SJSA1 (cell line): ENCODE data around the gene RASSF6. TPM values are rescaled to one million over a fixed set of nuclear protein-coding genes. Genes with fewer than 3 reads are reported as not detected.
"Not testable (repeated sequence)": the region's sequence is repeated elsewhere in the genome, so short reads cannot be mapped to it uniquely, and the experiment has no call there.

Source experiments
- DNase-seq, 2 experiments: peaks; one replicate each; pipeline ENCODE4 v3.0.0-alpha.2; 2015 to 2020; ENCODE audit warnings: low spot score in 2 of 2, low read depth in 1 of 2
- H3K27ac ChIP-seq: fragments of 250-450 bp; sonication (Bioruptor Pico); 2 replicates; pipeline ENCODE4 v1.5.1; 2020; ENCODE audit warnings: mild to moderate bottlenecking, moderate library complexity
- H3K27me3 ChIP-seq: fragments of 250-450 bp; sonication (Bioruptor Pico); replicated peaks from 2 replicates; pipeline ENCODE4 v1.5.1; 2020; ENCODE audit warnings: mild to moderate bottlenecking, moderate library complexity
- H3K36me3 ChIP-seq: fragments of 250-450 bp; sonication (Bioruptor Pico); 2 replicates; pipeline ENCODE4 v1.5.1; 2020; ENCODE audit warnings: mild to moderate bottlenecking
- H3K4me1 ChIP-seq: fragments of 250-450 bp; sonication (Bioruptor Pico); replicated peaks from 2 replicates; pipeline ENCODE4 v1.6.1; 2021; ENCODE audit warnings: mild to moderate bottlenecking
- H3K4me3 ChIP-seq: fragments of 250-450 bp; sonication (Bioruptor Pico); 2 replicates; pipeline ENCODE4 v1.5.1; 2020; ENCODE audit warnings: mild to moderate bottlenecking
- H3K9me3 ChIP-seq: fragments of 250-450 bp; sonication (Bioruptor Pico); replicated peaks from 2 replicates; pipeline ENCODE4 v1.5.1; 2020; ENCODE audit warnings: mild to moderate bottlenecking
- total RNA-seq: library from RNA; depleted of rRNA; stranded (reverse); fragments of >200 nt; shearing (Covaris generic); gene quantifications from 2 replicates; pipeline ENCODE4 v1.2.3, GENCODE V29; 2014

Gene RASSF6
- total RNA-seq, 1 experiment from 2014 or later = not detected

DNA sequence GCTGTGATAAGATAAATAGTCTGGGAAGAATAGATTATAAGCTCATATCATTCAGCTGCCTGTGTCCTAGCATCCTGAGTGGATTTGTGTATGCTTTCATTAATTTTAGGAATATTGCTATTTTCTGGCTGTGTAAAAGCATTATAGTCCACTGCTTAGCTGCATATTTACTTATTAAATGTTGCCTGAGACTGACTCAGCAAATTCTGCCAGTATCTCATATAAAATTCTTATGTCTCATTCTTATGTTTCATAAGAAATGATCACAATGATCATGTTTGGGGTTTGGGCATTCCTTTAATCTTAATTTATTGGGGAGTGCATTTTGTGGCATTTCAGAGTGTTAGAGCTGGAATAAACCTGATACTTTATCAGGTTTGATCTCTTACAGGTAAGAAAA is 34.9 kb downstream of the RASSF6 start:
- no peak overlapping the region for H3K27ac ChIP-seq
- DNase-seq = no peak
- no peak overlapping the region for H3K4me3 ChIP-seq
- no peaks in the 10 kb centered on the region for H3K9me3 ChIP-seq
- no peaks in the 10 kb centered on the region for H3K36me3 ChIP-seq
- no peaks in the 10 kb centered on the region for H3K4me1 ChIP-seq
- peaks cover 3% of the 10 kb centered on the region; the same call in 1 of the 2 replicates for H3K27me3 ChIP-seq

DNA sequence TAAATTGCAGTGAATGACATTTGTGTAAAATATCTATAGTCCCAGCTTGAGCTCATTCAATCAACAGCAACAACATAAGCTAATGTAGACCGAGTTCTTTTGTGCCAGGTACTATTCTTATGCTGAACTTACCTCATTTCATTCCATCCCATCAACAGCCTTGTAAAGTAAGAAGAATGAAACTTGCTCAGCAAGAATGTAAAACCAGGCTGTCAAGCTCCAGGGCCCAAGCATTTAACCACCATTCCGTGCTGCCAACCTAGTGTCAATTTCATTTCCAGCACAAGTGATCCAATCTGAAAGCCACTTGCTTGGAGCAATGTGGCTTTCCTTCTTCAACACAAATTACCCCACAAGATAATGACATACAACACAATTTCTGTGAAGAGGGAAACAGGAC is 36.6 kb downstream of the RASSF6 start:
- Histone ChIP-seq H3K9me3 (no peaks in the 10 kb centered on the region), H3K27ac (no peak overlapping the region), H3K4me3 (no peak overlapping the region), H3K36me3 (no peaks in the 10 kb centered on the region), H3K27me3 (peaks cover 3% of the 10 kb centered on the region; the same call in 1 of the 2 replicates), H3K4me1 (no peaks in the 10 kb centered on the region)
- DNase-seq = no peak

DNA sequence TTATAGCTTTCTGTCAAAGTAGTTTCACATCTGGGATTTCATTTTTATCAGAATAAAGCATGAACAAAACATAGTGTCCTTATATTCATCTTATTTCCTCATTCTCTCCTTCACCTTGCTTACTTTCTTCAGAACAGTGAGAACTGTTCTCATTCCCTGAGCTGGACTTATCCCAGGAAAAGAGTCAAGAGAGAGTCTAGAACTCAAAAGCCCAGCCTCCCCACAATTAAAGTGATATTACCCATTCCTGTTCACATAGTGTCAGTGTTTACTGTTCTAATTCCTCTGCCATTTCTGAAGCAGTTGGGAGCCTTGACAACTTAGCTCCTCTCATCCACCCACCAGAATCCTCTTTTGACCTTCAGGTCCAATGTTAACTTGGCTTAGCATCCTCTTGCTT is 42.9 kb downstream of the RASSF6 start:
- no peaks in the 10 kb centered on the region for H3K9me3 ChIP-seq
- no peaks in the 10 kb centered on the region for H3K36me3 ChIP-seq
- no peaks in the 10 kb centered on the region for H3K4me1 ChIP-seq
- no peak overlapping the region for H3K4me3 ChIP-seq
- no peaks in the 10 kb centered on the region; the same call in 1 of the 2 replicates for H3K27me3 ChIP-seq
- no peak for DNase-seq
- H3K27ac ChIP-seq = no peak overlapping the region

DNA sequence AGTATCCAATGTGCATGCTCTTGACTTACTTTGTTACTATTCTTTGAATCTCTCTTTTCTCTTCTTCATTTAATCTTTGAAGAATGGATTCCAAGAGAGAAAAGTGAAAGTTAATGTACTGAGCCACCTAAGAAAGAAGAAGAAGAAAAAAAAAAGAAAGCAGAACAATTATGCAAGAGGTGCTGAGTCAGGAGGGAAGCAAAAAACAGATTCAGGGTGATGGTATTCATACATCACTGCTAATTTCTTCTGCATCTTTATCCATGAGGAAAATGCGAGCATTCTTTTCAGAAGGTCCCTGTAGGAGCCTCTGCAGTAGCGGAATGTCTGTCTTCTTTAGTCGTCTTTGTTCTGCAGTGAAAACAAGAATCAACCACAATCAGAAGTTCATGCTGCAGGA is 43.9 kb downstream of the RASSF6 start:
- Histone ChIP-seq H3K27me3 (no peaks in the 10 kb centered on the region), H3K4me3 (no peak overlapping the region), H3K36me3 (no peaks in the 10 kb centered on the region), H3K27ac (no peak overlapping the region), H3K9me3 (no peaks in the 10 kb centered on the region), H3K4me1 (no peaks in the 10 kb centered on the region)
- DNase-seq = no peak

- H3K4me1 ChIP-seq = no peaks in the 10 kb centered on the region
- H3K36me3 ChIP-seq = no peaks in the 10 kb centered on the region
- no peak overlapping the region for H3K27ac ChIP-seq
- H3K4me3 ChIP-seq = no peak overlapping the region
- H3K9me3 ChIP-seq = no peaks in the 10 kb centered on the region
- no peak for DNase-seq
- H3K27me3 ChIP-seq = no peaks in the 10 kb centered on the region
Observed at GRCh38 chr4:73575660-73576059, 44.6 kb downstream of the RASSF6 start.

GRCh38 chr4:73573794-73574528 is 46.3 kb downstream of the RASSF6 start:
- no peaks in the 10 kb centered on the region for H3K9me3 ChIP-seq
- H3K36me3 ChIP-seq = no peaks in the 10 kb centered on the region
- H3K4me1 ChIP-seq = no peaks in the 10 kb centered on the region
- no peaks in the 10 kb centered on the region; the same call in 1 of the 2 replicates for H3K27me3 ChIP-seq
- H3K27ac ChIP-seq = no peak overlapping the region
- peak; percentile 52 to 68 for DNase-seq
- no peak overlapping the region for H3K4me3 ChIP-seq

GRCh38 chr4:73550865-73551264 is 69.4 kb downstream of the RASSF6 start:
- H3K9me3 ChIP-seq, H3K4me3 ChIP-seq, DNase-seq, H3K27ac ChIP-seq, H3K36me3 ChIP-seq, H3K27me3 ChIP-seq, H3K4me1 ChIP-seq: not testable (repeated sequence)

DNA sequence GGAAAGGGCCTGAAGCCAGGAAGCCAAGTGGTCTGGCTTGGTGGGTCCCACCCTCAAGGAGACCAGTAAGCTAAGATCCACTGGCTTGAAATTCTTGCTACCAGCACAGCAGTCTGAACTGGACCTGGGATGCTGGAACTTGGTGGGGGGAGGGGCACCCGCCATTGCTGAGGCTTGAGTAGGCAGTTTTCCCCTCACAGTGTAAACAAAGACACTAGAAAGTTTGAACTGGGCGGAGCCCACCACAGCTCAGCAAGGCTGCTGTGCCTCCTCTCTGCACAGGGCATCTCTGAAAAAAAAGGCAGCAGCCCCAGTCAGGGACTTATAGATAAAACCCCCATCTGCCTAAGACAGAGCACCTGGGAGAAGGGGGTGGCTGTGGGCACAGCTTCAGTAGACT is 75.6 kb downstream of the RASSF6 start:
- Histone ChIP-seq H3K9me3 (no peaks in the 10 kb centered on the region), H3K36me3 (no peaks in the 10 kb centered on the region), H3K4me3 (no peak overlapping the region), H3K27ac (no peak overlapping the region), H3K4me1 (no peaks in the 10 kb centered on the region), H3K27me3 (0 out of 2 replicates have a peak, but pooled peaks cover 7% of the 10 kb centered on the region)
- no peak for DNase-seq

- H3K27me3 ChIP-seq = 0 out of 2 replicates have a peak, but pooled peaks cover 2% of the 10 kb centered on the region
- no peak overlapping the region for H3K27ac ChIP-seq
- H3K36me3 ChIP-seq = no peaks in the 10 kb centered on the region
- no peak overlapping the region for H3K4me3 ChIP-seq
- no peaks in the 10 kb centered on the region for H3K9me3 ChIP-seq
- no peaks in the 10 kb centered on the region for H3K4me1 ChIP-seq
- DNase-seq = no peak
Observed at GRCh38 chr4:73541251-73541650, 79.0 kb downstream of the RASSF6 start.

DNA sequence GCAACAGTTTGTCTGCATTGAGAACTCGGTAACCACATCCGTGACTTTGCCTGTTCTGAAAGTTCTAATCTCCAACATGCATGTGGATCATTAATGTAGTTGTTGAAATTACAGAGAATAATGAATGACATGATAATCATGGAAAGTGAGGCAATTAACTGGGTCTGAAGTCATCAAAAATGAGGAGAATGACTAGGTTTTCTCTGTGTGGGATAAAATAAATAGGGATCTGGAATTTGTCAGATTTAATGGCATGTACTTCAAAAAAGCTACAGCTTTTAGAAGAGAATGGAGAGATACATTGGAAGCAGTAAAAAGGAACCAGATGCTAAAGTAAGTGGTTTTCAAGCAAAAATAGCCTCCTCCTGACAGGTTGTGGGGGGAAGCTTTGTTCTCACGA is 79.4 kb downstream of the RASSF6 start:
- Histone ChIP-seq H3K9me3 (no peaks in the 10 kb centered on the region), H3K27ac (no peak overlapping the region), H3K4me3 (no peak overlapping the region), H3K4me1 (no peaks in the 10 kb centered on the region), H3K36me3 (no peaks in the 10 kb centered on the region), H3K27me3 (0 out of 2 replicates have a peak, but pooled peaks cover 2% of the 10 kb centered on the region)
- no peak for DNase-seq

DNA sequence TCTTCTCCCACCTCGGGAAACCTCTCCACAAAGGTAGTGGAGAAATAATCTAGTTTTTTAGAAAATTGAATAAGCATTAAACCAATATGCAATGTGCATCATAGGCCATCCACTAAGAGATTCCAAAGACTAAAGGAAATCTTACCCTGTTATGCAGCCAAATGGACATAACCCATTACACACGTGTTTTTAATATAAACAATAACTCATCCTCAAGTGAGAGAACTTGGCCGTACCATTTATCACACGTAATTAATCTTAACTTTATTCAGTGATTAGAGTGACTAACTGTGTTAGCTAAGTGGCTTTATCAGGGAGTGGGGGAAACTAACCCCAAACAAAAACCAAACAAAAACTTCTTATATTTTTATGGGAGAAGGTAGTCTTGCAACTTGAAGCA is 80.8 kb downstream of the RASSF6 start:
- H3K36me3 ChIP-seq = no peaks in the 10 kb centered on the region
- no peaks in the 10 kb centered on the region for H3K9me3 ChIP-seq
- H3K27ac ChIP-seq = no peak overlapping the region
- no peak overlapping the region for H3K4me3 ChIP-seq
- 0 out of 2 replicates have a peak, but pooled peaks cover 2% of the 10 kb centered on the region for H3K27me3 ChIP-seq
- no peak for DNase-seq
- H3K4me1 ChIP-seq = no peaks in the 10 kb centered on the region

DNA sequence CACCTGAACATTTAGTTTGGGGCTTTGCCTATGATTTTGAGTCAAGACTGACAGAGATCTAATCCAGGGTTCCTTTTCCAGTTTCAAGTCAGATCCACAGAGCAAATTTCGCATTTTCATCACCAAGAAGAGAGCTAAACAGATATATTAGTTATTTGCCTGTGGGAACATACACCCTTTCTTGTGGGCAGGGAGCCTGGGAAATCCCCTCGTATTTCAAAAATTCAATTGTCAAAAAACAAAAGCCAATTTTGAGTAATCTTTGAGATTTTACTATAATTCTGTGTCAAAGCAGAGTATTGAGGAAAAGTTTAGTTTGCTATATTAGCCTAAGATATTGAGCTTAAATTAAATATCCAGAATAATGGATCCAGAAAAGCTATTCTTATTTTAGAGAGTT is 82.1 kb downstream of the RASSF6 start:
- H3K9me3 ChIP-seq = no peaks in the 10 kb centered on the region
- H3K27me3 ChIP-seq = 0 out of 2 replicates have a peak, but pooled peaks cover 2% of the 10 kb centered on the region
- H3K27ac ChIP-seq = no peak overlapping the region
- H3K36me3 ChIP-seq = no peaks in the 10 kb centered on the region
- no peak overlapping the region for H3K4me3 ChIP-seq
- no peaks in the 10 kb centered on the region for H3K4me1 ChIP-seq
- DNase-seq = no peak

GRCh38 chr4:73533515-73534422 is 86.5 kb downstream of the RASSF6 start:
- Histone ChIP-seq H3K27me3 (no peaks in the 10 kb centered on the region; the same call in 1 of the 2 replicates), H3K4me3 (no peak overlapping the region), H3K4me1 (no peaks in the 10 kb centered on the region), H3K36me3 (no peaks in the 10 kb centered on the region), H3K9me3 (no peaks in the 10 kb centered on the region), H3K27ac (no peak overlapping the region)
- no peak for DNase-seq

DNA sequence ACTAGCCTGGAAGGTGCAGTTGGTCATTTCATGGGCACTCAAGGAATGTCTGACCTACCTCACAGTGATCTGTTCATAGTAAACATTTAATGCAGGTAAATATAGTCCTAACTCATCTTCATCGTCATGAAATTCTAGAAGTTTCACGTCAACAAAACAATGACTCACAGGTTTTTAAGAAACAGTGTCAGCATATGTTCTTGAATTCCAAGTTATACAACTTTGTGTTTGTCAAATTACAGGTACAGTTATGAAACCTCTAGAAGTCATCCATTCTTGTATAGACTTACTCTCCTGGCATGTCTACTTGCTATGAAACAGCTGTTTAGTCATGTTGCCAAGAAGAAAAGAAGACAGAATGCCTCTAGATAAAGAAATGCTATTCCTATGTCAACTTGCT is 92.1 kb downstream of the RASSF6 start:
- Histone ChIP-seq H3K9me3 (no peaks in the 10 kb centered on the region), H3K4me3 (no peak overlapping the region), H3K27me3 (no peaks in the 10 kb centered on the region; the same call in 1 of the 2 replicates), H3K4me1 (no peaks in the 10 kb centered on the region), H3K27ac (no peak overlapping the region), H3K36me3 (no peaks in the 10 kb centered on the region)
- no peak for DNase-seq
